Hepatocyte (in vitro differentiated cells): ENCODE results near the gene GALNT13.

Source experiments
- EZH2 ChIP-seq: fragments of 200-600 bp; sonication (generic); IDR thresholded peaks from 2 replicates; pipeline ENCODE4 v1.6.1; 2016; ENCODE audit warnings: antibody characterized with exemption, mild to moderate bottlenecking, borderline replicate concordance
- TF ChIP-seq, protein P1 (sequence below): fragments of 200-600 bp; sonication (generic); IDR thresholded peaks from 2 replicates; pipeline ENCODE4 v1.5.1; 2016; ENCODE audit warnings: antibody characterized with exemption, mild to moderate bottlenecking; ENCODE audit not compliant: poor library complexity

DNA sequence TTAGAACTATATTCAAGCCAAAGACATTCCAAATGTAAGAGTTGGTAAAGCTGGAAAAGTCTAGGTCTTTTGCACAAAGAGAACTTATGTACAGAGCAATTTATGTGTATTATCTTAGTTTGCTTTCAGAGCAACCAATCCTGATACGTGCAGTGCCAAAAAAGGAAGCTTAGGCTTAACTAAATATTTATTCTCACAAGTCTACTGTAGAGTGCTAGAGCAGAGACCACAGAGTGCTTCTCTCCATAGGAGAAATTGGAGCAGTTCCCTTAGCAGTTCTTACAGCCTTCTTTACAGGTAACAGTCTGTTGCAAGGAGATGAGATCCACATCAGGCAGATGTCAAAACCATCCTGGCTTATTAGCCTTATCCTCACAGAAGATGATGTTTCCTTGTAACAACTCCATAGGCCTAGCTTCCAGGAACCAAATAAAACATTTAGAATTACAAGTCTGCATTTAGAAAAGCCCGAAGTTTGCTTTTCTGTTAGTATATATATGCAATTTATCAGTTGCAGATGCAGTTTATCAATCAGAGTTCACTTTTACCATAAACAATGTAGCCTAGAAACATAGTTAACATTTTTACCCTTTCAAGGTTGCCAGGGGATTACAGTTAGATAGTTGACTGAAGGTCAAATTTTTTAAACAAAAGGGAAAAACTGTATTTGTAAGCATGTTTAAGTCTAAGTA is 576.2 kb downstream of the GALNT13 start:
- TF ChIP-seq EZH2 = no peak
- TF ChIP-seq, protein P1, sequence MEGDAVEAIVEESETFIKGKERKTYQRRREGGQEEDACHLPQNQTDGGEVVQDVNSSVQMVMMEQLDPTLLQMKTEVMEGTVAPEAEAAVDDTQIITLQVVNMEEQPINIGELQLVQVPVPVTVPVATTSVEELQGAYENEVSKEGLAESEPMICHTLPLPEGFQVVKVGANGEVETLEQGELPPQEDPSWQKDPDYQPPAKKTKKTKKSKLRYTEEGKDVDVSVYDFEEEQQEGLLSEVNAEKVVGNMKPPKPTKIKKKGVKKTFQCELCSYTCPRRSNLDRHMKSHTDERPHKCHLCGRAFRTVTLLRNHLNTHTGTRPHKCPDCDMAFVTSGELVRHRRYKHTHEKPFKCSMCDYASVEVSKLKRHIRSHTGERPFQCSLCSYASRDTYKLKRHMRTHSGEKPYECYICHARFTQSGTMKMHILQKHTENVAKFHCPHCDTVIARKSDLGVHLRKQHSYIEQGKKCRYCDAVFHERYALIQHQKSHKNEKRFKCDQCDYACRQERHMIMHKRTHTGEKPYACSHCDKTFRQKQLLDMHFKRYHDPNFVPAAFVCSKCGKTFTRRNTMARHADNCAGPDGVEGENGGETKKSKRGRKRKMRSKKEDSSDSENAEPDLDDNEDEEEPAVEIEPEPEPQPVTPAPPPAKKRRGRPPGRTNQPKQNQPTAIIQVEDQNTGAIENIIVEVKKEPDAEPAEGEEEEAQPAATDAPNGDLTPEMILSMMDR = no peak
